ENCODE data around the gene CDO1.

Gene CDO1

DNA sequence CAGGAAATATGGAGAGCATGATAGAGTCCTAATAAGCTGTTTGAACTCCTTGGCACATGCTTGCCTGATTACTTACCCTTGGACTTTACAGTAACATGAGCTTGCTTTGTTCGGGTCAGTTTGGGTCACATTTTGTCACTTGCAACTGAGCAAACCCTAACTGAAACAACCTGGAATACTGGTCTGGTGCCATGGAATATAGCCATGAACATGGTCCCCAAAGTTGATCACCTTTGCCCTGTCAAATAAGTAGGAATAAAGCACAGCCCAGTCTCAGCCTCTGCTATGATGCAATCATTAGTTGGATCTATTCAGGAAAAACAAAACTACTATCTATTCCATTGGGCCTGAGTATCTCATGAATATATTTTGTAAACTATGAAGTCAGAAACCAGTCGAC lies 18.2 kb downstream of the CDO1 start:
- Histone ChIP-seq H3K9me3 (ENCODE audit: low read length) (no peaks in the 10 kb centered on the region), H3K4me3 (ENCODE audit: low read length) (no peak overlapping the region), H3K36me3 (ENCODE audit: insufficient read depth, low read length) (peaks cover 4% of the 10 kb centered on the region), H3K4me1 (ENCODE audit: insufficient read depth, low read length) (no peaks in the 10 kb centered on the region), H3K27me3 (ENCODE audit: insufficient read depth, low read length) (no peaks in the 10 kb centered on the region), H2AFZ (ENCODE audit: low read depth, low read length) (no peak overlapping the region)

DNA sequence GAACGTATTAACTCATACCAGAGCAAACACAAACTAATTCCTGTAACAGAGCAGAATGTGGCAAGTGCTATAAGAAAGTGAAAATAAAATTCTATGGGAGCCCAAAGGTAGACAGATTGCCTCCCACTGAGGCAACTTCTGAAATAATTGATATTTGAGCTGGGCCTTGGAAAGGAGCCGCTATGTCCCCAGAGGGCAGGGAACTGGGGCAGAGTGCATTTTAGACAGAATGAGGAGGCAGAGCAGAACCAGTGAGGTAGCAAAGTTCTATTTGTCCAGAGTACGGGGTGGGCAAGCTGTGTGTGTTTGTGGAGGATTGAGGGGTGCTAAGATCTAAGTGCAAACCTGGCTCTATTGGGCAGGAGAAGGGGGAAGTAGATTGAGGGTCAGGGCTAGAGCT lies 19.8 kb downstream of the CDO1 start:
- Histone ChIP-seq H3K4me1 (ENCODE audit: insufficient read depth, low read length) (no peaks in the 10 kb centered on the region), H3K4me3 (ENCODE audit: low read length) (no peak overlapping the region), H3K27me3 (ENCODE audit: insufficient read depth, low read length) (no peaks in the 10 kb centered on the region), H3K9me3 (ENCODE audit: low read length) (no peaks in the 10 kb centered on the region), H3K36me3 (ENCODE audit: insufficient read depth, low read length) (no peaks in the 10 kb centered on the region), H2AFZ (ENCODE audit: low read depth, low read length) (no peak overlapping the region)

DNA sequence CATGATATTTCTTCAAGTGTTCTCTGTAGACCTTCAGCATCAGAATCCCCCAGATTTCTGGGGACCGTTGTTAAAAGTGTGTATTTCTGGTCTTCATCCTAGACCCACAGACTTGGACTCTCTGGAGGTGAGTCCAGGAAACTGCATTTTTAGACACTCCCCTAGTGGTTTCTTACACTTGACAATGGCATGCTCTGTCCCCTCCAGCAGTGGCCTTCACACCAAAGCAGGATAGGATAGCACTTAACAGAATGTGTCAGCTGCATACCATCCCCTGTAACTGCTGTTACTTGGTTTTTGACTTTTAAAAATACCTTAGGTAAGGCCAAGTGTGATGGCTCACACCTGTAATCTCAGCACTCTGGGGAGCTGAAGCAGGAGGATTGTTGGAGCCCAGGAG lies 20.8 kb downstream of the CDO1 start:
- Histone ChIP-seq H3K36me3 (ENCODE audit: insufficient read depth, low read length) (no peaks in the 10 kb centered on the region), H3K27me3 (ENCODE audit: insufficient read depth, low read length) (no peaks in the 10 kb centered on the region), H3K4me3 (ENCODE audit: low read length) (no peak overlapping the region), H3K4me1 (ENCODE audit: insufficient read depth, low read length) (no peaks in the 10 kb centered on the region), H3K9me3 (ENCODE audit: low read length) (no peaks in the 10 kb centered on the region), H2AFZ (ENCODE audit: low read depth, low read length) (no peak overlapping the region)

DNA sequence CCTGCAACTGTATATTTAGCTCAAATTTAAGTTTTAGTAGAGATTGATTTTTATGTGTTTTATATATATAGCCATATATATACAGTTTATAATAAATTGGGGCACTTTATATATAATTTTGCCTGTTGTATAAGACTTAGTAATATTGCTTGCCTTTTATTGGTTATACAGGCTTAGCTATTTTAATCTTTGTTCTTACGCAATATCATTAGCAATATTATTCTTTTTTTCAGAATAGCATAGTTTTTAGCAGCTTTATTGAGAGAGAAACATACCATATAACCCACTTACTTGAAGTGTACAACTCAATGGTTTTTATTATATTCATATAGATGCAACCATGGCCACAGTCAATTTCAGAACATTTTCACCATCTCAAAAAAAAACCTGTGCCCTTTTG lies 28.0 kb downstream of the CDO1 start:
- Histone ChIP-seq H3K27me3 (ENCODE audit: insufficient read depth, low read length) (no peaks in the 10 kb centered on the region), H3K36me3 (ENCODE audit: insufficient read depth, low read length) (no peaks in the 10 kb centered on the region), H3K9me3 (ENCODE audit: low read length) (no peaks in the 10 kb centered on the region), H3K4me1 (ENCODE audit: insufficient read depth, low read length) (no peaks in the 10 kb centered on the region), H3K4me3 (ENCODE audit: low read length) (no peak overlapping the region), H2AFZ (ENCODE audit: low read depth, low read length) (no peak overlapping the region)

DNA sequence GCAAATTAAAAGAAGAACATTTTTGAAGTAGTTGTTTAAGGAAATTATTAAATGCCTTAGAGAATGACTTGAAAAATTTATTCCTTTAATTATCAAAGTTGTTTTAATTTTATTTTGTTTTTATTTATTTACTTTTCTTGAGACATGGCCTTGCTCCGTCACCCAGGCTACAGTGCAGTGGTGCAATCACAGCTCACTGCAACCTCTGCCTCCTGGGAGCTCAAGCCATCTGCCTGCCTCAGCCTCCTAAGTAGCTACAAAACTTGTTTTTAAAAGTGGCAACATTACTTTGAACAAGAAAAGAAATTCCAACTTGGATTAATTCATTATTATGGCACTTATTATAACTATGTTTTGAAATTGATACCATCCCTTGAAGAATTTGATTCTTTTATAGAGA lies 29.0 kb downstream of the CDO1 start:
- H3K4me3 ChIP-seq (ENCODE audit: low read length): no peak overlapping the region
- no peaks in the 10 kb centered on the region for H3K4me1 ChIP-seq (ENCODE audit: insufficient read depth, low read length)
- H2AFZ ChIP-seq (ENCODE audit: low read depth, low read length): no peak overlapping the region
- no peaks in the 10 kb centered on the region for H3K9me3 ChIP-seq (ENCODE audit: low read length)
- no peaks in the 10 kb centered on the region for H3K36me3 ChIP-seq (ENCODE audit: insufficient read depth, low read length)
- no peaks in the 10 kb centered on the region for H3K27me3 ChIP-seq (ENCODE audit: insufficient read depth, low read length)

DNA sequence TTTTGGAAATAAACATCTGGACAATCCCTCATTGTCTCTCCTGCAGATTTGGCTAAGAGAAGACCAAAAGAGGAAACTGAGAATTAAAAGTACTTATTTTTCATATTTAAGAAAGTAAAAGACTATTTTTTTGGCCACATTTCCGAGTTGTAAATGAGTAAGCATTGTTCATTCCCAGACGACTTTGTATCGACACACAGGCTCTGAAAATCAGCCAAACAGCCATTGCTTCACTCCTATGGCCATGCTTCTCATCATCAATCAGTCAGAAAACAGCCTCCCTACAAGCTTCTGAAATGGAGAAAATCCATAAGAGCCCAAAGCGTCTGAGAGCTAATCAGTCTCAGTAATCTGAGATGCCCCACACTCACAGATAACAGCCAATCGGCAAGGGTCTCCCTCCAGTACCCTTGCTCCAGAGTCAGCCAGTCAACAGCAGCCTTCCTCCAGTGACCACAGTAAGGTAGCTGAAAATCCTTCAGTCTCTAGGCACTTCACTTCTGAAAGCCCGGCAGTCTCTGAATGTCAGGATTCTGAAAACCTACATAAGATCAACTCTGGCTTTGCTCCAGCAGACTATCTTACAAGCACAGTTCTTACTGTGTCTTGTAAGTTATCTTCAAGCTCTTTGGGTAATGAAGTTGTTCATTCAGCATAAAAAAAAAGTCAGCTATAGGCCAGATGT lies 30.9 kb downstream of the CDO1 start:
- Histone ChIP-seq H3K36me3 (ENCODE audit: insufficient read depth, low read length) (no peaks in the 10 kb centered on the region), H3K4me1 (ENCODE audit: insufficient read depth, low read length) (no peaks in the 10 kb centered on the region), H3K9me3 (ENCODE audit: low read length) (no peaks in the 10 kb centered on the region), H3K4me3 (ENCODE audit: low read length) (no peak overlapping the region), H2AFZ (ENCODE audit: low read depth, low read length) (peak overlapping the region; percentile 80), H3K27me3 (ENCODE audit: insufficient read depth, low read length) (no peaks in the 10 kb centered on the region)

DNA sequence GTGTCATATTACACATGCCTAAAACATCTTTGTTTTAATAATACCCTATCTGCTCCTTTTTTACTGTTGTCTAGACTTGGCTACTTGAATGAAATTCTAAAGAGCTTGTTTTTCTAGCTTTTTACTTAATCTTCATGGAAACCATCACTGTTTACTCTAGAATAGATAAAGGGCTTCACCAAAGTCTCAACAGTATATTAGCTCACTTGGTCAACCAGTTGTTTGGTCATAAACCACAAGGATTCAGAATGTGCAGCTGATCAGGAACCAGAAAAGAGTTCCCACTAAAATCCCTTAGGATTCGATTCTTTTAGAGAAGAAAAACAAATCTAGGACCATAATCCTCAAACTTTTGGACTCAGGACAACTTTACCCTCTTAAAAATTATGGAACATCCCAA lies 38.0 kb downstream of the CDO1 start:
- Histone ChIP-seq H3K4me1 (ENCODE audit: insufficient read depth, low read length) (no peaks in the 10 kb centered on the region), H2AFZ (ENCODE audit: low read depth, low read length) (no peak overlapping the region), H3K9me3 (ENCODE audit: low read length) (no peaks in the 10 kb centered on the region), H3K27me3 (ENCODE audit: insufficient read depth, low read length) (no peaks in the 10 kb centered on the region), H3K36me3 (ENCODE audit: insufficient read depth, low read length) (no peaks in the 10 kb centered on the region), H3K4me3 (ENCODE audit: low read length) (no peak overlapping the region)

DNA sequence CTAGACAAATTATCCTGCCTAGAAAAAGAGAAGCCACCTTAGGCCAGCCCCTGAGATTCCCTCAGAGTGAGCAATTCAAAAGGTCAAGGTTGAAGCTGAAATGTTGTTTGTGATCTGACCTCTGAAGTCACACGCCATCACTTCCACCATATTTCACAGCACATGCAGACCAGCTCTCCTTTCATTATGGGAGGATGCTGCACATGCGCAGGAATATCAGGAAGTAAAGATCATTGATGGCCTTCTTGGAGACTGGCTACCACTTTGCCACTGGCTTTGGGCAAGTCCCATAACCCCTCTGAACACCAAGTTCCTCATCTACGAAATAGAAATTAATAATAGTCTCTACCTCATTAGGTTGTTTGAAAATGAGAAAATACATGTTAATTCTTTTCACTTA lies 39.5 kb downstream of the CDO1 start:
- H3K36me3 ChIP-seq (ENCODE audit: insufficient read depth, low read length): no peaks in the 10 kb centered on the region
- no peak overlapping the region for H3K4me3 ChIP-seq (ENCODE audit: low read length)
- no peaks in the 10 kb centered on the region for H3K9me3 ChIP-seq (ENCODE audit: low read length)
- peaks cover 7% of the 10 kb centered on the region for H3K4me1 ChIP-seq (ENCODE audit: insufficient read depth, low read length)
- H3K27me3 ChIP-seq (ENCODE audit: insufficient read depth, low read length): no peaks in the 10 kb centered on the region
- H2AFZ ChIP-seq (ENCODE audit: low read depth, low read length): no peak overlapping the region

DNA sequence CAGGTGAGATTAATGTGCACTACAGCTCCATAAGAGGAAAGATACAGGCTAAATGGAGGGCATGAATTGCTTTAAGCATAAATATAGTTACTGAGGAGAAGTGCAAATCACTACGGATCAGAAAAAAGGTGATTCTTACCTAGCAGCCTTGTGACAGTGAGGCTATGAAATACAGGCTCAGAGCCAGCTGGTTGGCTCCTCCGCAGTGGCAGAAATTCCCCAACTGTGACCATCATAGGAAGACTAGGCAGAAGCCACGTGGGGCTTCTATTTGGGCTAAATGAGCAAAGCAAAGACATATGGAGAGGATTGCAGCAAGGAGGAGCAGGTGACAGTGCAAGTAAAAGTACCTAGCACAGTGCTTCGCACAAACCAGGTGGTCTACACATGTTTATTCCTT lies 40.5 kb downstream of the CDO1 start:
- no peak overlapping the region for H3K4me3 ChIP-seq (ENCODE audit: low read length)

DNA sequence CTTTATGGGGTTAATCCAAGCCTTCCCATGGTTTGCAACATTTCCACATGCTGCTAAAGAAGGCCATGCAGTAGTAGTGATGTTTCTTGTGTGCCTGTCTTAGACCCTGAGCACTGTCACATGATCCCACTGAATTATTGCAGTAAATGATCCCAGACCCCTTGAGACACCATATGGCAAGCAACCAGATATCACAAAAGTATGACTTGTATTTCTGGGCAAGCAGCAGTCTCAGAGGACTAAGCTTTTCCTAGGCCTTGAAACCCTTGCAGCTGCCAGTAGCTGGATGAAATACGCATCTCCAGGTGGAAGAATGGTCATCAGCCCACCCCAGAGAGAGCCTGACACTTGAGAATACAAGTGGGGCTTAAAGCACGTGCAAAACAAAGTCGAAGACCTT lies 41.8 kb downstream of the CDO1 start:
- H3K27me3 ChIP-seq (ENCODE audit: insufficient read depth, low read length): no peaks in the 10 kb centered on the region
- no peaks in the 10 kb centered on the region for H3K36me3 ChIP-seq (ENCODE audit: insufficient read depth, low read length)
- H2AFZ ChIP-seq (ENCODE audit: low read depth, low read length): no peak overlapping the region
- H3K4me1 ChIP-seq (ENCODE audit: insufficient read depth, low read length): peaks cover 7% of the 10 kb centered on the region
- H3K4me3 ChIP-seq (ENCODE audit: low read length): no peak overlapping the region
- no peaks in the 10 kb centered on the region for H3K9me3 ChIP-seq (ENCODE audit: low read length)

More for the DNA sequence above, 40.5 kb downstream of the CDO1 start:
- Histone ChIP-seq H3K36me3 (ENCODE audit: insufficient read depth, low read length) (no peaks in the 10 kb centered on the region), H3K9me3 (ENCODE audit: low read length) (no peaks in the 10 kb centered on the region), H2AFZ (ENCODE audit: low read depth, low read length) (no peak overlapping the region), H3K4me1 (ENCODE audit: insufficient read depth, low read length) (peaks cover 7% of the 10 kb centered on the region), H3K27me3 (ENCODE audit: insufficient read depth, low read length) (no peaks in the 10 kb centered on the region)

DNA sequence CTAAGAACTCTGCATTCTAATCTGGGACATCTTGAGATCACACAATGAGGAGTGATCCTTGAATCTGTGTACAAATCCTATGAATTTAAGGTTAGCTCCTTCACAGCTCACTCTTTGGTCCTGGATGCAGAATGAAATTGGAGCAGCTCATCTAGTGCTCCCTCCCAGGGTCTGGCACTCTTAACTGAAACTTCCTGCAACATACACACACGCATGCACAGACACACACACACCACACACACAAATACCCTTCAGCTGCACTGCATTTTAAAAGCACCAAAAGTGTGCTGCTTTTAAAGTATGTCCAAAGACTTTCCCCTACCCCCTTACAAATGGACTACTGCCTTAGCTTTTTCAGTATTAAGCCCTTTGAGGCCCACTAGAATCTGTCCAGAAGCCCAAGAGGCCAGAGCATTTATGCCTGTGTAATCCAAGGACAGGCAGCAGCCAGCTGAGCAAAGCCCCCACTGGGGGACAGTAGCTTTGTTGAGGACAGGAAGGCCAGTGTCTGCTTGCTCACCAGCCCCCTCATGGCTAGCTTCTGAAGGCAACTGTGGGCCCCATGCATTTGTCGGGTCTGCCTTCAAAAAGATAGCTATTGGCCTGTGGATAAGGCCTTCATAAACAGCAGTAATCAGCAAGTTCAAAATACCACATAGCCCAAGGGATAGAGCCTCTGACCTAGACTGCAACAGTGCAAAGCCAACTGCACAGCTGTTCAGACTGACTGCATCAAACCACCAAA lies 43.6 kb downstream of the CDO1 start:
- Histone ChIP-seq H2AFZ (ENCODE audit: low read depth, low read length) (no peak overlapping the region), H3K27me3 (ENCODE audit: insufficient read depth, low read length) (no peaks in the 10 kb centered on the region)

DNA sequence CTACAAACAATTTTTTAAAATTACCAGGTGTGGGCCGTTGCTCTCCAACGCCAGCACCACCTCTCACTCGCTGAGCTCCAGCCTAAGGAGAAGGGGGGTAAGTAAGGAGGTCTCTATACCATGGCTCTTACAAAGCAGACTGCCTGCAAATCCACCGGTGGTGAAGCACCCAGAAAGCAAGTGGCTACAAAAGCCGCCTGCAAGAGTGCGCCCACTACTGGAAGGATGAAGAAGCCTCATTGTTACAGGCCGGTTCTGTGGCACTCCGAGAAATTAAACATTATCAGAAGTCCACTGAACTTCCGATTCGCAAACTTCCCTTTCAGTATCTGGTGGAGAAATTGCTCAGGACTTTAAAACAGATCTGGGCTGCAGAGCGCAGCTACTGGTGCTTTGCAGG lies 46.0 kb downstream of the CDO1 start:
- no peaks in the 10 kb centered on the region for H3K9me3 ChIP-seq (ENCODE audit: low read length)
- no peak overlapping the region for H2AFZ ChIP-seq (ENCODE audit: low read depth, low read length)
- no peaks in the 10 kb centered on the region for H3K27me3 ChIP-seq (ENCODE audit: insufficient read depth, low read length)
- no peaks in the 10 kb centered on the region for H3K36me3 ChIP-seq (ENCODE audit: insufficient read depth, low read length)
- no peak overlapping the region for H3K4me3 ChIP-seq (ENCODE audit: low read length)
- H3K4me1 ChIP-seq (ENCODE audit: insufficient read depth, low read length): peaks cover 7% of the 10 kb centered on the region

More for the DNA sequence above, 43.6 kb downstream of the CDO1 start:
- Histone ChIP-seq H3K9me3 (ENCODE audit: low read length) (no peaks in the 10 kb centered on the region), H3K4me3 (ENCODE audit: low read length) (no peak overlapping the region), H3K36me3 (ENCODE audit: insufficient read depth, low read length) (no peaks in the 10 kb centered on the region), H3K4me1 (ENCODE audit: insufficient read depth, low read length) (peaks cover 7% of the 10 kb centered on the region)

DNA sequence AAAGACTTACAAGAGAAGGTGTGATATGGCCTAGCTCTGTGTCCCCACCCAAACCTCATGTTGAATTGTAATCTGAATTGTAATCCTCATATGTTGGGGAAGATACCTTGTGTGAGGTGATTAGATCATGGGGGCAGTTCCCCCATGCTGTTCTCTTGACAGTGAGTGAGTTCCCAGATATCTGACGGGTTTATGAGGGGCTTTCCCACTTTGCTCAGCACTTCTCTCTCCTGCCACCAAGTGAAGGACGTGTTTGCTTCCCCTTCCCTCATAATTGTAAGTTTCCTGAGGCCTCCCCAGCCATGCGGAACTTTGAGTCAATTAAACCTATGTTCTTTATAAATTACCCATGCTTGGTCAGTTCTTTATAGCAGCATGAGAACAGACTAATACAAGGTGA lies 49.0 kb downstream of the CDO1 start:
- Histone ChIP-seq H2AFZ (ENCODE audit: low read depth, low read length) (no peak overlapping the region), H3K4me1 (ENCODE audit: insufficient read depth, low read length) (no peaks in the 10 kb centered on the region), H3K36me3 (ENCODE audit: insufficient read depth, low read length) (no peaks in the 10 kb centered on the region), H3K27me3 (ENCODE audit: insufficient read depth, low read length) (no peaks in the 10 kb centered on the region), H3K4me3 (ENCODE audit: low read length) (no peak overlapping the region), H3K9me3 (ENCODE audit: low read length) (peaks cover 3% of the 10 kb centered on the region)

DNA sequence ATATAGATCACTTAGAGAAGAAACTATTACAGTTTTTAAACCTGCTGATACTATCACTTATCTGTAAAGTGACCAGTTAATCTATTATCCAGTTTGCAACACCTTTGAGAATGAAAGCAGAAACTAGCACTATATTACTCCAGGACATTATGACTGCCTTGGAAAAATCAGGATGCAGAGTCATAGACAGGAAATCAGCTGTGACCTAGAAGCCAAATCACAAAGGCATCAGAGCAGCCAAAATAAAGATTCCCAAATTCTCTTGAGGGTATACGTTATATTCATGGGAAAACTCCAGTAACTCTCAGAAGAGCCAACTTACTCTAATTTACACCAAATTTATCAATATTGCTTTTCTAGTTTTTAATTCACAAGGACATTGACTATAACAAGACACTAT lies 49.9 kb downstream of the CDO1 start:
- no peaks in the 10 kb centered on the region for H3K4me1 ChIP-seq (ENCODE audit: insufficient read depth, low read length)
- H3K9me3 ChIP-seq (ENCODE audit: low read length): peaks cover 4% of the 10 kb centered on the region
- no peaks in the 10 kb centered on the region for H3K27me3 ChIP-seq (ENCODE audit: insufficient read depth, low read length)
- H3K4me3 ChIP-seq (ENCODE audit: low read length): no peak overlapping the region
- H2AFZ ChIP-seq (ENCODE audit: low read depth, low read length): no peak overlapping the region
- no peaks in the 10 kb centered on the region for H3K36me3 ChIP-seq (ENCODE audit: insufficient read depth, low read length)
